SH-SY5Y (cell line): ENCODE measurements around the gene ITPKB.

Experiments used
- GATA2 ChIP-seq: IDR thresholded peaks from 2 replicates; pipeline ENCODE4 v1.6.1; 2011; ENCODE audit warnings: mild to moderate bottlenecking, low read depth, low read length
- GATA3 ChIP-seq: IDR thresholded peaks from 2 replicates; pipeline ENCODE4 v1.6.1; 2011; ENCODE audit warnings: low read depth, mild to moderate bottlenecking, low read length, moderate library complexity

DNA sequence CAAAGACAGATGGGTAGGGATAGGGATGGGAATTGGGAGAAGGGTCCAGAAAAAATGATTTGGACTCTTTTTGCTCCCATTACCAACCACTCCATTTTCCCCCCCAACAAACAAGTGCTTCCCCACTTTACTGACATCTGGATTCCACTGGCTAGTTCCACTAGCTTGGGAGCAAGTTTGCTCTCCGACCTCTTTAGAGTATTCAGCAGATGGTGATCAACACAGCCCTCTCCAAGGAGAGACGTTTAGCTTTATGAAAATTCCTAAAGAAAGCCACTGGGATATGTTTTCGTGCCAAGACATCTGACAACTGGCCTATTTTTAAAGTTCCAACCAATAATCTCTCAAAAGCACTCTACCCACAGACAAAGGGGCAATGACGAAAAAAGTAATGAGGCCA is 50.3 kb downstream of the ITPKB start:
- TF ChIP-seq GATA3 (no peak), GATA2 (no peak)
